ENCODE results near the gene LARGE1.

LARGE1 gene

DNA sequence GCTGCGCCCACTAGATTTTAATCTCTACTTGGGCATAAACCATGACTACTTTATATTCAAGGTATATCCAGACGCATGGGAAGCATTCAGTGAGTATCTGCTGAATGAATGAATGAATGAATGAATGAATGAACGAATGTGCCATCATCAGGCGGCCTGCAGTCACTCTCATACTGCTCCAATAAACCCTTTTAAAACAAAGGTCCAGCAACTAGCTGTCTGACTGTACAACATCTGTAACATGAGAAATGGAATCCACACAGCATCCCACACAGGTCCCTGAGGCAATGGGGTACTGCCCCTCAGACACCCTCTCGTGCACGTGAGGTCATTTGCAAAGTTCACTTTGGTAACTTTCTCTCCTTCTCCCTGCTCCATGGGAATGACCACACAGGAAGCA, 147.5 kb downstream of the LARGE1 start:
- no peak overlapping the region for H2BK12ac ChIP-seq (ENCODE audit: low read length)
- peaks cover 0 to 4% of the 10 kb centered on the region in 2 donors for H3K9me3 ChIP-seq (replicated peaks in 1 of 2; ENCODE audit: control insufficient read depth in 2 of 2, insufficient read depth in 1 of 2, low read depth in 1 of 2, low read length in 2 of 2)
- H2BK5ac ChIP-seq (ENCODE audit: low read length), result no peak overlapping the region
- no peaks in the 10 kb centered on the region for H3K36me3 ChIP-seq (replicated peaks in 1 of 2; ENCODE audit: control insufficient read depth in 2 of 2, insufficient read depth in 2 of 2, low read length in 2 of 2)
- no peak overlapping the region for H3K9ac ChIP-seq (ENCODE audit: low read depth, low read length, poor library complexity)
- no peaks in the 10 kb centered on the region for H3K27me3 ChIP-seq (ENCODE audit: control insufficient read depth in 3 of 3, insufficient read depth in 3 of 3, low read depth in 1 of 3, low read length in 3 of 3)
- no peak overlapping the region for H3K18ac ChIP-seq (ENCODE audit: low read length)
- no peak overlapping the region for H3K4me3 ChIP-seq (ENCODE audit: low read length in 2 of 2)
- no peak overlapping the region for H3K14ac ChIP-seq (ENCODE audit: low read length)
- peaks cover 2 to 11% of the 10 kb centered on the region in 2 donors for H3K4me1 ChIP-seq (ENCODE audit: control insufficient read depth in 2 of 2, insufficient read depth in 1 of 2, low read depth in 1 of 2, low read length in 2 of 2)
- no peak for DNase-seq (ENCODE audit: low spot score)
- H3K23ac ChIP-seq (ENCODE audit: low read depth, low read length, poor library complexity), result no peak overlapping the region
- no CpG with 5 or more reads among the region's 6 CpGs for WGBS, 2 donors (ENCODE audit: extremely low coverage in 2 of 2, insufficient read length in 2 of 2, insufficient replicate concordance in 1 of 2)
- H2BK15ac ChIP-seq (ENCODE audit: low read length), result no peak overlapping the region
- H3K27ac ChIP-seq (replicated peaks; ENCODE audit: low read length), result no peak overlapping the region
- no peak overlapping the region for H2AK5ac ChIP-seq (ENCODE audit: low read depth, low read length)
- H3K4me2 ChIP-seq (ENCODE audit: insufficient read depth, low read length, poor library complexity, severe bottlenecking), result no peak overlapping the region
- H2BK120ac ChIP-seq (ENCODE audit: low read depth, low read length), result no peak overlapping the region
- H3K79me1 ChIP-seq (ENCODE audit: low read depth, low read length), result peaks cover 4% of the 10 kb centered on the region
- no peak overlapping the region for H2AFZ ChIP-seq (ENCODE audit: low read length)
- H3K4ac ChIP-seq (ENCODE audit: low read length), result no peak overlapping the region
- H4K91ac ChIP-seq (ENCODE audit: low read depth, low read length, poor library complexity), result no peak overlapping the region
- H4K8ac ChIP-seq (ENCODE audit: low read depth, low read length), result no peak overlapping the region

DNA sequence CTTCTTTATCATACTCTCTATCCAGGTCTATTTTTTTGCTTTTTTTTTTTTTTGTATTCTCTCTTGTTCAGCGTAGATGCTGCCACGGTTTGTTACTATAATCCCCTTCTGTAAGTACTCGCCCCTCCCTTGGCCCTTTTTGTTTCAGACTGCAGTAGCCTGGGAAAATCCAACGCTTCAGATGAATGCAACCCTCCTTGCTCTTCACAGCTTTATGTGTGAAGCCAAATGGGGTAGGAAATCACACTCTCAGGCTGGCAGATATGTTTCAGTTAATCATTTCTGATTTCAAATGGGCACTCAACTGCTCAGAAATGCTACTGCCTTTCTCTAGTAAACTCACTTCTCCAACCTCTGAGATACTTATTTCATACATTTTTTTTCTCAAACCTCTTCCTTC, 149.1 kb downstream of the LARGE1 start:
- Histone ChIP-seq H3K14ac (ENCODE audit: low read length) (no peak overlapping the region), H2BK15ac (ENCODE audit: low read length) (no peak overlapping the region), H3K27ac (replicated peaks; ENCODE audit: low read length) (no peak overlapping the region), H2BK120ac (ENCODE audit: low read depth, low read length) (no peak overlapping the region), H2AK5ac (ENCODE audit: low read depth, low read length) (no peak overlapping the region), H2BK5ac (ENCODE audit: low read length) (no peak overlapping the region), H3K79me1 (ENCODE audit: low read depth, low read length) (peaks cover 4% of the 10 kb centered on the region), H4K91ac (ENCODE audit: low read depth, low read length, poor library complexity) (no peak overlapping the region), H3K27me3 (ENCODE audit: control insufficient read depth in 3 of 3, insufficient read depth in 3 of 3, low read depth in 1 of 3, low read length in 3 of 3) (no peaks in the 10 kb centered on the region), H3K4me1 (ENCODE audit: control insufficient read depth in 2 of 2, insufficient read depth in 1 of 2, low read depth in 1 of 2, low read length in 2 of 2) (peaks cover 2 to 11% of the 10 kb centered on the region in 2 donors), H3K4ac (ENCODE audit: low read length) (no peak overlapping the region), H2BK12ac (ENCODE audit: low read length) (no peak overlapping the region), H3K4me3 (ENCODE audit: low read length in 2 of 2) (no peak overlapping the region), H2AFZ (ENCODE audit: low read length) (no peak overlapping the region), H3K23ac (ENCODE audit: low read depth, low read length, poor library complexity) (no peak overlapping the region), H3K9ac (ENCODE audit: low read depth, low read length, poor library complexity) (no peak overlapping the region), H4K8ac (ENCODE audit: low read depth, low read length) (no peak overlapping the region), H3K36me3 (replicated peaks in 1 of 2; ENCODE audit: control insufficient read depth in 2 of 2, insufficient read depth in 2 of 2, low read length in 2 of 2) (no peaks in the 10 kb centered on the region), H3K4me2 (ENCODE audit: insufficient read depth, low read length, poor library complexity, severe bottlenecking) (no peak overlapping the region), H3K18ac (ENCODE audit: low read length) (no peak overlapping the region), H3K9me3 (replicated peaks in 1 of 2; ENCODE audit: control insufficient read depth in 2 of 2, insufficient read depth in 1 of 2, low read depth in 1 of 2, low read length in 2 of 2) (no peaks in the 10 kb centered on the region)
- no peak for DNase-seq (ENCODE audit: low spot score)
- WGBS, 2 donors (ENCODE audit: extremely low coverage in 2 of 2, insufficient read length in 2 of 2, insufficient replicate concordance in 1 of 2), result no CpG with 5 or more reads among the region's 4 CpGs

DNA sequence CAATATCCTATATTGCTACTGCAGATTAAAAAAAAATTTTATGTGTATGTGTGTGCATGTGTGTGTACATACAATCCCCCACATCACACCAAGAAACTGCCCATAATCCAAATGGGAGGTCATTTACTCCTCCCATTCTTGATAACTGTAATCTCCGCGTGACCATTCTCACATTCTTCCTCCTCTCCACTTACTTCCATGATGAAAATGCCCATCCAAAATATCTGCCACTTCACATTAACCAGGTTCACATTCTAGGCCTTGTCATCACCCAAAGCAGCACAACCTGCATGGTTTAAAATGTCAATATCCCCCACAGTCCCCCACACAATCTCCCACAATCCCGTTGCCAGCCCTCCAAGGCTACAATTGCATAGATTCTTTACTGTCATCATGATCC, 149.6 kb downstream of the LARGE1 start:
- Histone ChIP-seq H4K8ac (ENCODE audit: low read depth, low read length) (no peak overlapping the region), H3K9ac (ENCODE audit: low read depth, low read length, poor library complexity) (no peak overlapping the region), H3K18ac (ENCODE audit: low read length) (no peak overlapping the region), H3K27ac (replicated peaks; ENCODE audit: low read length) (no peak overlapping the region), H3K14ac (ENCODE audit: low read length) (no peak overlapping the region), H3K79me1 (ENCODE audit: low read depth, low read length) (peaks cover 4% of the 10 kb centered on the region), H2BK5ac (ENCODE audit: low read length) (no peak overlapping the region), H3K4ac (ENCODE audit: low read length) (no peak overlapping the region), H2BK120ac (ENCODE audit: low read depth, low read length) (no peak overlapping the region), H2AK5ac (ENCODE audit: low read depth, low read length) (no peak overlapping the region), H3K4me3 (ENCODE audit: low read length in 2 of 2) (no peak overlapping the region), H3K36me3 (replicated peaks in 1 of 2; ENCODE audit: control insufficient read depth in 2 of 2, insufficient read depth in 2 of 2, low read length in 2 of 2) (no peaks in the 10 kb centered on the region), H2BK15ac (ENCODE audit: low read length) (no peak overlapping the region), H4K91ac (ENCODE audit: low read depth, low read length, poor library complexity) (no peak overlapping the region), H3K4me1 (ENCODE audit: control insufficient read depth in 2 of 2, insufficient read depth in 1 of 2, low read depth in 1 of 2, low read length in 2 of 2) (peaks cover 2 to 11% of the 10 kb centered on the region in 2 donors), H3K4me2 (ENCODE audit: insufficient read depth, low read length, poor library complexity, severe bottlenecking) (no peak overlapping the region), H3K9me3 (replicated peaks in 1 of 2; ENCODE audit: control insufficient read depth in 2 of 2, insufficient read depth in 1 of 2, low read depth in 1 of 2, low read length in 2 of 2) (no peaks in the 10 kb centered on the region), H2AFZ (ENCODE audit: low read length) (no peak overlapping the region), H3K23ac (ENCODE audit: low read depth, low read length, poor library complexity) (no peak overlapping the region), H3K27me3 (ENCODE audit: control insufficient read depth in 3 of 3, insufficient read depth in 3 of 3, low read depth in 1 of 3, low read length in 3 of 3) (no peaks in the 10 kb centered on the region), H2BK12ac (ENCODE audit: low read length) (no peak overlapping the region)
- no CpG with 5 or more reads among the region's 3 CpGs for WGBS, 2 donors (ENCODE audit: extremely low coverage in 2 of 2, insufficient read length in 2 of 2, insufficient replicate concordance in 1 of 2)
- no peak for DNase-seq (ENCODE audit: low spot score)

GRCh38 chr22:33766091-33766490, 154.2 kb downstream of the LARGE1 start:
- Histone ChIP-seq H3K4me3 (ENCODE audit: low read length in 2 of 2) (no peak overlapping the region), H3K18ac (ENCODE audit: low read length) (no peak overlapping the region), H2BK5ac (ENCODE audit: low read length) (no peak overlapping the region)

More at GRCh38 chr22:33766091-33766490, 154.2 kb downstream of the LARGE1 start:
- no peak overlapping the region for H3K4me2 ChIP-seq (ENCODE audit: insufficient read depth, low read length, poor library complexity, severe bottlenecking)
- no peaks in the 10 kb centered on the region for H3K36me3 ChIP-seq (replicated peaks in 1 of 2; ENCODE audit: control insufficient read depth in 2 of 2, insufficient read depth in 2 of 2, low read length in 2 of 2)
- no peak overlapping the region for H3K14ac ChIP-seq (ENCODE audit: low read length)
- no peak for DNase-seq (ENCODE audit: low spot score)
- no peak overlapping the region for H2BK12ac ChIP-seq (ENCODE audit: low read length)
- no peak overlapping the region for H2AFZ ChIP-seq (ENCODE audit: low read length)
- no peak overlapping the region for H2BK120ac ChIP-seq (ENCODE audit: low read depth, low read length)
- peaks cover 2 to 3% of the 10 kb centered on the region in 2 donors for H3K4me1 ChIP-seq (ENCODE audit: control insufficient read depth in 2 of 2, insufficient read depth in 1 of 2, low read depth in 1 of 2, low read length in 2 of 2)
- no peak overlapping the region for H3K27ac ChIP-seq (replicated peaks; ENCODE audit: low read length)
- WGBS, 2 donors (ENCODE audit: extremely low coverage in 2 of 2, insufficient read length in 2 of 2, insufficient replicate concordance in 1 of 2), result no CpG with 5 or more reads among the region's 7 CpGs
- no peaks in the 10 kb centered on the region for H3K79me1 ChIP-seq (ENCODE audit: low read depth, low read length)
- no peak overlapping the region for H2BK15ac ChIP-seq (ENCODE audit: low read length)
- H3K27me3 ChIP-seq (ENCODE audit: control insufficient read depth in 3 of 3, insufficient read depth in 3 of 3, low read depth in 1 of 3, low read length in 3 of 3), result no peaks in the 10 kb centered on the region
- H3K23ac ChIP-seq (ENCODE audit: low read depth, low read length, poor library complexity), result no peak overlapping the region
- no peak overlapping the region for H3K4ac ChIP-seq (ENCODE audit: low read length)
- H4K8ac ChIP-seq (ENCODE audit: low read depth, low read length), result no peak overlapping the region
- no peak overlapping the region for H4K91ac ChIP-seq (ENCODE audit: low read depth, low read length, poor library complexity)
- peaks cover 0 to 4% of the 10 kb centered on the region in 2 donors for H3K9me3 ChIP-seq (replicated peaks in 1 of 2; ENCODE audit: control insufficient read depth in 2 of 2, insufficient read depth in 1 of 2, low read depth in 1 of 2, low read length in 2 of 2)
- no peak overlapping the region for H2AK5ac ChIP-seq (ENCODE audit: low read depth, low read length)
- no peak overlapping the region for H3K9ac ChIP-seq (ENCODE audit: low read depth, low read length, poor library complexity)
